ENCODE data around the gene MYOD1. TPM values are rescaled to one million over a fixed set of nuclear protein-coding genes. Genes with fewer than 3 reads are reported as not detected.

MYOD1 gene
- total RNA-seq, 4 donors from 2014 or later: not detected

GRCh38 chr11:17750013-17750800, 30.8 kb downstream of the MYOD1 start:
- no peaks in the 10 kb centered on the region for H3K9me3 ChIP-seq
- H3K27me3 ChIP-seq: no peaks in the 10 kb centered on the region
- H3K36me3 ChIP-seq: no peaks in the 10 kb centered on the region
- H3K4me1 ChIP-seq: no peaks in the 10 kb centered on the region
- no peak overlapping the region for H3K27ac ChIP-seq
- TF ChIP-seq EP300 (IDR thresholded peaks at IDR 0.05; ENCODE audit: low read depth): no peak
- TF ChIP-seq CTCF (IDR thresholded peaks at IDR 0.05): no peak
- no peak for TF ChIP-seq POLR2A (IDR thresholded peaks at IDR 0.05)
- no peak for TF ChIP-seq POLR2AphosphoS5 (IDR thresholded peaks at IDR 0.05)
- intact Hi-C loops (cut with DNase I; ENCODE audit: low total_unique reads) (no loop called here), in situ Hi-C loops (cut with MboI; ENCODE audit: low pct_ligation_motif_present in 1 of 4, low pct_unique_long_range_greater_than_20kb in 1 of 4, low sequenced_read_pairs in 3 of 4) (loop anchor here (10.0 kb wide), 2 partner anchors 225 to 235 kb away; no protein-coding TSS in a partner anchor)
- 70% methylated on average over 13 of the region's 13 CpGs; no CpG with 5 or more reads in 1 of the 2 donors for WGBS, 2 donors (ENCODE audit: low coverage in 1 of 2)
- no peak for DNase-seq
- H3K4me3 ChIP-seq: no peak overlapping the region

GRCh38 chr11:17750801-17751165, 31.4 kb downstream of the MYOD1 start:
- Histone ChIP-seq H3K9me3 (no peaks in the 10 kb centered on the region), H3K36me3 (no peaks in the 10 kb centered on the region), H3K27me3 (no peaks in the 10 kb centered on the region), H3K4me1 (no peaks in the 10 kb centered on the region), H3K4me3 (no peak overlapping the region), H3K27ac (no peak overlapping the region)
- in situ Hi-C loops (cut with MboI; ENCODE audit: low pct_ligation_motif_present in 1 of 4, low pct_unique_long_range_greater_than_20kb in 1 of 4, low sequenced_read_pairs in 3 of 4) (loop anchor here (10.0 kb wide), 2 partner anchors 224 to 234 kb away; no protein-coding TSS in a partner anchor), intact Hi-C loops (cut with DNase I; ENCODE audit: low total_unique reads) (no loop called here)
- DNase-seq: no peak
- TF ChIP-seq POLR2AphosphoS5 (IDR thresholded peaks at IDR 0.05): no peak
- no peak for TF ChIP-seq CTCF (IDR thresholded peaks at IDR 0.05)
- no peak for TF ChIP-seq EP300 (IDR thresholded peaks at IDR 0.05; ENCODE audit: low read depth)
- TF ChIP-seq POLR2A (IDR thresholded peaks at IDR 0.05): no peak
- 20 to 48% methylated on average over 1 to 2 of the region's 2 CpGs for WGBS, 2 donors (ENCODE audit: low coverage in 1 of 2)

GRCh38 chr11:17751558-17751957, 32.2 kb downstream of the MYOD1 start:
- intact Hi-C loops (cut with DNase I; ENCODE audit: low total_unique reads) (no loop called here), in situ Hi-C loops (cut with MboI; ENCODE audit: low pct_ligation_motif_present in 1 of 4, low pct_unique_long_range_greater_than_20kb in 1 of 4, low sequenced_read_pairs in 3 of 4) (loop anchor here (10.0 kb wide), 2 partner anchors 223 to 233 kb away; no protein-coding TSS in a partner anchor)
- H3K4me3 ChIP-seq: no peak overlapping the region
- H3K27ac ChIP-seq: no peak overlapping the region
- H3K27me3 ChIP-seq: no peaks in the 10 kb centered on the region
- H3K9me3 ChIP-seq: no peaks in the 10 kb centered on the region
- TF ChIP-seq EP300 (IDR thresholded peaks at IDR 0.05; ENCODE audit: low read depth): no peak
- no peak for TF ChIP-seq POLR2A (IDR thresholded peaks at IDR 0.05)
- no peak for TF ChIP-seq CTCF (IDR thresholded peaks at IDR 0.05)
- no peak for TF ChIP-seq POLR2AphosphoS5 (IDR thresholded peaks at IDR 0.05)
- no peaks in the 10 kb centered on the region for H3K4me1 ChIP-seq
- DNase-seq: no peak
- no peaks in the 10 kb centered on the region for H3K36me3 ChIP-seq
- 56% methylated on average over 1 of the region's 2 CpGs; no CpG with 5 or more reads in 1 of the 2 donors for WGBS, 2 donors (ENCODE audit: low coverage in 1 of 2)

- H3K9me3 ChIP-seq: no peaks in the 10 kb centered on the region
- WGBS, 2 donors (ENCODE audit: low coverage in 1 of 2): 70% methylated on average over 7 of the region's 7 CpGs; no CpG with 5 or more reads in 1 of the 2 donors
- H3K4me3 ChIP-seq: no peak overlapping the region
- H3K36me3 ChIP-seq: no peaks in the 10 kb centered on the region
- H3K27ac ChIP-seq: no peak overlapping the region
- TF ChIP-seq POLR2AphosphoS5 (IDR thresholded peaks at IDR 0.05): no peak
- no peak for TF ChIP-seq EP300 (IDR thresholded peaks at IDR 0.05; ENCODE audit: low read depth)
- no peak for TF ChIP-seq CTCF (IDR thresholded peaks at IDR 0.05)
- no peak for TF ChIP-seq POLR2A (IDR thresholded peaks at IDR 0.05)
- in situ Hi-C loops (cut with MboI; ENCODE audit: low pct_ligation_motif_present in 1 of 4, low pct_unique_long_range_greater_than_20kb in 1 of 4, low sequenced_read_pairs in 3 of 4) (loop anchor here (10.0 kb wide), 2 partner anchors 223 to 233 kb away; no protein-coding TSS in a partner anchor), intact Hi-C loops (cut with DNase I; ENCODE audit: low total_unique reads) (no loop called here)
- H3K4me1 ChIP-seq: no peaks in the 10 kb centered on the region
- H3K27me3 ChIP-seq: no peaks in the 10 kb centered on the region
- DNase-seq: no peak
These were observed 32.8 kb downstream of the MYOD1 start for GRCh38 chr11:17752144-17752543.

Measured in transverse colon (tissue), 4 donors.